ENCODE data around the gene SPINDOC. TPM values are rescaled to one million over a fixed set of nuclear protein-coding genes. Genes with fewer than 3 reads are reported as not detected.
A peak's percentile ranks its signal among the peaks of the same experiment; 100 is the strongest.

SPINDOC gene
- total and polyA plus RNA-seq, 12 donors = 7.0 to 13.2 (median 9.6) TPM

DNA sequence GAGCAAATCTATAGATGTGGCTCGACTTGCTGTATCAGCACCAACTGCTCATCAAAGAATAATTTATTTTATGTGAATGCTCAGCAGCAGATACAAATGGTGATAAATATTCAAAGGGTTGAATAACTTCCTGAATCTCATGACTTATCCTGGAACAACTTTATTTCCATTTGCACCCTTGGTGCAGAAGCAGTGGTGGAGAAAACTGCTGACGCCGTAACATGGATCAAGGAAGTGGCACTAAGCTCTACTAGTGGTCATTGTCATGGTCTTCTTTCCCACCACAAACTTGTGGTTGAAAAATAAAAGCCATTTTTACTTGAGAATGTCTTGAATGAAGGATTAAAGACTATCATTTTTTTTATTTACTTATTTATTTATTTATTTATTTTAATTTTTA is 40.2 kb downstream of the SPINDOC start:
- WGBS, 2 donors = 90 to 94% methylated on average over 3 of the region's 3 CpGs
- Histone ChIP-seq H3K9me3 (no peaks in the 10 kb centered on the region), H3K4me3 (no peak overlapping the region), H3K4me1 (peaks cover 6 to 81% (median 30%) of the 10 kb centered on the region in 9 donors), H3K27ac (peak overlapping the region in 1 of 10 donors; percentile 57), H3K36me3 (peaks cover 0 to 32% (median 0%) of the 10 kb centered on the region in 9 donors), H3K27me3 (no peaks in the 10 kb centered on the region)
- no peak for TF ChIP-seq CTCF (IDR thresholded peaks at IDR 0.05)
- DNase-seq = no peak
- intact Hi-C loops (cut with DNase I) = no loop called here
- no peak for ATAC-seq

DNA sequence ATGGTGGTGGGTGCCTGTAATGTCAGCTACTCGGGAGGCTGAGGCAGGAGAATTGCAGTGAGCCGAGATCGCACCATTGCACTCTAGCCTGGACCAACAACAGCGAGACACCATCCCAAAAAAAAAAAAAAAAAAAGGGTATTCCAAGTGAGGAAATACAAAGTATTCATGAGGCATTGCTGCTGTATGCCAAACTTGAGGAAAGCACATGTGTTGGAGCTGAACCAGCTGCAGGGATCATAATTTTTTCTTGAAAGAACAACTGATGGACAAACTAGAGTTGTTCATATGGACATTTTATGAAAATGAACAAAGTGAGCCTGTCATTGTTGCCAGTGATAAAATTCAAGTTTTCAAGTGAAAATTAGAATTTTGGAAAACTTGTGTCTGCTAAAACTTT is 41.4 kb downstream of the SPINDOC start:
- ATAC-seq (no peak), DNase-seq (no peak)
- intact Hi-C loops (cut with DNase I) = no loop called here
- 97 to 99% methylated on average over 4 of the region's 4 CpGs for WGBS, 2 donors
- Histone ChIP-seq H3K36me3 (peaks cover 0 to 27% (median 0%) of the 10 kb centered on the region in 9 donors), H3K4me1 (peaks cover 10 to 89% (median 42%) of the 10 kb centered on the region in 9 donors), H3K27me3 (no peaks in the 10 kb centered on the region), H3K27ac (no peak overlapping the region), H3K4me3 (no peak overlapping the region), H3K9me3 (no peaks in the 10 kb centered on the region)
- TF ChIP-seq CTCF (IDR thresholded peaks at IDR 0.05) = no peak

GRCh38 chr11:63855975-63856374 is 42.7 kb downstream of the SPINDOC start:
- no peak for TF ChIP-seq CTCF (IDR thresholded peaks at IDR 0.05)
- ATAC-seq = no peak
- no peak for DNase-seq
- intact Hi-C loops (cut with DNase I) = no loop called here
- no peaks in the 10 kb centered on the region for H3K9me3 ChIP-seq
- no peaks in the 10 kb centered on the region for H3K27me3 ChIP-seq
- H3K27ac ChIP-seq = peak overlapping the region in 1 of 10 donors; percentile 34
- 85 to 90% methylated on average over 2 of the region's 2 CpGs for whole genome bisulfite sequencing, 2 donors
- H3K4me1 ChIP-seq = peaks cover 7 to 78% (median 40%) of the 10 kb centered on the region in 9 donors
- H3K36me3 ChIP-seq = peaks cover 0 to 33% (median 0%) of the 10 kb centered on the region in 9 donors
- no peak overlapping the region for H3K4me3 ChIP-seq

- TF ChIP-seq CTCF (IDR thresholded peaks at IDR 0.05) = no peak
- Histone ChIP-seq H3K4me1 (peaks cover 0 to 68% (median 25%) of the 10 kb centered on the region in 9 donors), H3K4me3 (no peak overlapping the region), H3K9me3 (no peaks in the 10 kb centered on the region), H3K27me3 (no peaks in the 10 kb centered on the region), H3K36me3 (peaks cover 0 to 43% (median 4%) of the 10 kb centered on the region in 9 donors), H3K27ac (peak overlapping the region in 7 of 10 donors; percentile 2 to 66 (median 37))
- 80% methylated on average over 11 of the region's 11 CpGs for WGBS, 2 donors
- peak in 7 of 8 donors; percentile 46 to 86 (median 81) for ATAC-seq
- no peak for DNase-seq
- intact Hi-C loops (cut with DNase I) = no loop called here
Observed at GRCh38 chr11:63858628-63859550, 45.6 kb downstream of the SPINDOC start.
